ENCODE data around the gene CAPZB.

Gene CAPZB

DNA sequence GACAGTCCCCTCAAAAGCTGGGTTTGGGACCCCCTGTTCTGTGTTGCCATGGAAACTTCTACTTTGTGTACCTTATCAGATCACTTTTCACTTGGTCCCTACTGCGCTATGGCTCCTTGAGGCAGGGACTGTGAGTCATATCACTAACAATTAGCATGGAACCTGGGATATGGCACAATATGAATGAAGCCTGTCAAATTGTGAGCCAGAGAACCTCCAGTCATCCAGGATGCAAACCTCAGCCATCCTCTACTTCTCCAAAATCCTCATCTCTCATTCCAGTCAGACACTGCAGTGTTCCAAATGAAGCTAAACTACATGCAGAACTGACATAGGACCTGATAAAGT lies 11.2 kb upstream of the CAPZB start:
- no peak for TF ChIP-seq CTCF (IDR thresholded peaks at IDR 0.05; ENCODE audit: extremely low read depth, insufficient read depth, missing control alignments)
- in situ Hi-C loops (cut with MboI; ENCODE audit: low pct_unique_long_range_greater_than_20kb, low sequenced_read_pairs, unreplicated experiment) = no loop called here

DNA sequence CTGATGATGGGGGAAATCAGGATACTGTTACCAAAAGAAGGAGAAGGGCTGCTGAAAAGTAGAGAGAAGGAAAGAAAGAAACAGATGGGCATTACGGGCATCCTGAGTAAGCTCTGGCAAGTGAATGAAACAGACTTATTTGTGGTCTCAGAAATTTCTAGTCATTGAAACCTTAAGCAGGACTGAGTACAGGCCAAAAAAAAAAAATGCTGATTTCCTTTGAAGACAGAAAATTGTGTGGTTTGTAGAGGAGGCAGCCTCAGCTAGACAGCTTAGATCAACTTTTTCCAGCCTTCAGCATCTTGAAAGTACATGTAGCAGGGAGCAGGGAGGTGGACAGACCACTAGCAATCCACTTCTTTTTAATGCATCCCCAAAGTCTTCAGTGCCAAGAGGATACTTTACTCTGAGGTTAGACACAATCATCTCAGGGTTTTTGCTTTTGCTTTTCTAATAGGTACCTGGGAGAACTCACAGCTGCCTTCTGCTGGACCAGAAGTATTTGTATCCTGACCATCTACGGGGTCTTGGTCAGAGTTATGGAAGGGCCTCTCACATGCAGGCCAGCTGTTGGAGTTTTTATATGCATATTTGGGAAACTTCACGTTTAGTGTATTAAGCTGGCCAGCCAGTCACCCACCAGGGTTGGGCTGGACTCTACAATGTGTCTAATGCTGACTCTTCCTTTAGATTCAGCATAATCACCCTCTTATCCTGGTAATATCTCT lies 10.6 kb upstream of the CAPZB start:
- no peak for TF ChIP-seq CTCF (IDR thresholded peaks at IDR 0.05; ENCODE audit: extremely low read depth, insufficient read depth, missing control alignments)
- in situ Hi-C loops (cut with MboI; ENCODE audit: low pct_unique_long_range_greater_than_20kb, low sequenced_read_pairs, unreplicated experiment) = no loop called here
- no peak for DNase-seq (ENCODE audit: low spot score)

More for the DNA sequence above, 11.2 kb upstream of the CAPZB start:
- no peak for DNase-seq (ENCODE audit: low spot score)

DNA sequence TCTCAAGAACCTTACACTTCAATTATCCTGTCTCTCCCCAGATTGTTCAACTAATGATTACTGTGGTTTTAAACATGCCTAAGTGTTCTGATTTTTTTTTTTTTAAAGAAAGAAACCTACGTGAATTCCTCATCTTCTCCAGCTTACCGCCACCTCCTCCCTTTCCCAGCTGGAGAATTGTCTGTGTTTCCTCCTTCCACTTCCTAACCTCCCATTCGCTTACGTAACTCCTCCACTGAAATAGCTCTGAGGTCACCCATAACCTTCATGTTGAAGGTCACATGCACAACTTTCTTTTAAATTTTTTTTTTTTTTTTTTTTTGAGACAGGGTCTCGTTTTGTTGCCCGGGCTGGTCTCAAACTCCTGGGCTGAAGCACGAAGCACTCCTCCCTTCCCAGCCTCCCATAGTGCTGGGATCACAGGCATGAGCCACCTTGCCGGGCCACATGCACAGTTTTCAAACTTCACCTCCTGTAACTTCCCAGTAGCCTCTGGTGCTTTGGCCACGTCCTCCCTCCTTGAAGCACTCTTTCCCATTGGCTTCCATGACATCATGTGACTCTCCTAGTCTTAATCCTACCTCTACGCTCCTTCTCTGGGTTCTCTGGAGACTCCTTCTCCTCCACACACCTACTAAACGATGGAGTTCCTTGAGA lies 9.8 kb upstream of the CAPZB start:
- DNase-seq (ENCODE audit: low spot score) = no peak
- in situ Hi-C loops (cut with MboI; ENCODE audit: low pct_unique_long_range_greater_than_20kb, low sequenced_read_pairs, unreplicated experiment) = no loop called here
- no peak for TF ChIP-seq CTCF (IDR thresholded peaks at IDR 0.05; ENCODE audit: extremely low read depth, insufficient read depth, missing control alignments)

GRCh38 chr1:19493547-19493946 lies 8.2 kb upstream of the CAPZB start:
- DNase-seq (ENCODE audit: low spot score) = no peak
- in situ Hi-C loops (cut with MboI; ENCODE audit: low pct_unique_long_range_greater_than_20kb, low sequenced_read_pairs, unreplicated experiment) = no loop called here
- no peak for TF ChIP-seq CTCF (IDR thresholded peaks at IDR 0.05; ENCODE audit: extremely low read depth, insufficient read depth, missing control alignments)

- no peak for TF ChIP-seq CTCF (IDR thresholded peaks at IDR 0.05; ENCODE audit: extremely low read depth, insufficient read depth, missing control alignments)
- in situ Hi-C loops (cut with MboI; ENCODE audit: low pct_unique_long_range_greater_than_20kb, low sequenced_read_pairs, unreplicated experiment) = no loop called here
- DNase-seq (ENCODE audit: low spot score) = no peak
These were observed 4.7 kb upstream of the CAPZB start for GRCh38 chr1:19489996-19490395.

DNA sequence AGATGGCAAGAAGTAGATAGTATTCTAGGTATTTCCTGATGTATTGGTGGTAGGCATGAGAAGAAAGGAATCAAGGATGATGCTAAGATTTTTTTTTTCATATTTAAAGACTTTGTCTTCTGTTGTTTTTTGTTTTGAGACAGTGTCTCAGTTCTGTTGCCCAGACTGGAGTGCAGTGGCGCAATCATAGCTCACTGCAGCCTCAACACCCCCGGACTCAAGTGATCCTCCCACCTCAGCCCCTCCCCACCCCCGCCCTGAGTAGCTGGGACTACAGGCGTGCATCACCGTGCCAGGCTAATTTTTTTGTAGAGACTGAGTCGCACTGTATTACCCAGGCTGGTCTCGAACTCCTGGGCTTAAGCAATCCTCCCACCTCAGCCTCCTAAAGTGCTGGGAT lies 2.8 kb upstream of the CAPZB start:
- no peak for DNase-seq (ENCODE audit: low spot score)
- in situ Hi-C loops (cut with MboI; ENCODE audit: low pct_unique_long_range_greater_than_20kb, low sequenced_read_pairs, unreplicated experiment) = no loop called here
- no peak for TF ChIP-seq CTCF (IDR thresholded peaks at IDR 0.05; ENCODE audit: extremely low read depth, insufficient read depth, missing control alignments)

Data from GM13977 (cell line).